Measurements from ENCODE around the gene HMX2. TPM values are rescaled to one million over a fixed set of nuclear protein-coding genes. Genes with fewer than 3 reads are reported as not detected.

The HMX2 gene
- total RNA-seq, 1 donor from 2014 or later, result 0.13 TPM

DNA sequence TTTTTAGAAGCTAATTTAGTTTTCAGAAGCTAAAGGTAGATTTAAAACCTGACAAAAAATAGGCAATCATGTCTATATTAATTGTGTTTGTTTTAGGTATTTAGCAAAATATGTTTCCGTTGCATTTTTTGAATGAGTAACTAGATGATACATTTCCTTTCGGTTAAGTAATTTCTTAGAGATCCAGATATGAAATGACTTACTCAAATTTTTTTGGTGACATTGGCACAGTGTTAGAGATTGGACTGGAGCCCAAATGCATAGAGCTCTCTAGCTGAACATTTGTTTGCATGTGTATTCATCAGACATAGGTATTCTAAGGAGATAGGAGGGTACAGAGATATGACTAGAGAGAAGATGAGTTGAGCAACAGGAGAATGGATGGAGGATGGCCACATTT lies 8.1 kb downstream of the HMX2 start:
- Mint-ChIP-seq H3K27ac (no peak overlapping the region), H3K27me3 (peaks cover 5% of the 10 kb centered on the region), H3K36me3 (ENCODE audit: low read depth) (peaks cover 65% of the 10 kb centered on the region), H3K4me3 (no peak overlapping the region), H3K4me1 (peaks cover 69% of the 10 kb centered on the region), H3K9me3 (no peaks in the 10 kb centered on the region)
- no peak for ATAC-seq (ENCODE audit: low read depth)
- no peak for TF ChIP-seq CTCF (IDR thresholded peaks at IDR 0.05)
- ChIA-PET CTCF (no interaction called here), POLR2A (interaction anchor here (1.0 kb wide), 1 partner anchor 14 kb away, joined by 3 read pairs; no protein-coding TSS in a partner anchor)
- intact Hi-C loops (cut with micrococcal nuclease), result loop anchor here (5.0 kb wide), 1 partner anchor 1229 kb away; the partner anchor contains the start of gene ATE1
- DNase-seq, result no peak

GRCh38 chr10:123157210-123157609 lies 9.3 kb downstream of the HMX2 start:
- peaks cover 74% of the 10 kb centered on the region for H3K36me3 Mint-ChIP-seq (ENCODE audit: low read depth)
- H3K4me1 Mint-ChIP-seq, result peaks cover 62% of the 10 kb centered on the region
- CTCF ChIA-PET, result no interaction called here
- intact Hi-C loops (cut with micrococcal nuclease), result loop anchor here (5.0 kb wide), 1 partner anchor 1230 kb away; the partner anchor contains the start of gene ATE1
- no peaks in the 10 kb centered on the region for H3K27me3 Mint-ChIP-seq
- H3K9me3 Mint-ChIP-seq, result no peaks in the 10 kb centered on the region
- no peak for DNase-seq
- no peak overlapping the region for H3K27ac Mint-ChIP-seq
- POLR2A ChIA-PET, result no interaction called here
- TF ChIP-seq CTCF (IDR thresholded peaks at IDR 0.05), result no peak
- ATAC-seq (ENCODE audit: low read depth), result no peak
- no peak overlapping the region for H3K4me3 Mint-ChIP-seq

- intact Hi-C loops (cut with micrococcal nuclease), result loop anchor here (5.0 kb wide), 1 partner anchor 1231 kb away; the partner anchor contains the start of gene ATE1
- ChIA-PET POLR2A (no interaction called here), CTCF (no interaction called here)
- H3K27ac Mint-ChIP-seq, result no peak overlapping the region
- DNase-seq (no peak), ATAC-seq (ENCODE audit: low read depth) (no peak)
- no peak for TF ChIP-seq CTCF (IDR thresholded peaks at IDR 0.05)
- H3K9me3 Mint-ChIP-seq, result no peaks in the 10 kb centered on the region
- H3K4me1 Mint-ChIP-seq, result peaks cover 59% of the 10 kb centered on the region
- H3K4me3 Mint-ChIP-seq, result no peak overlapping the region
- H3K27me3 Mint-ChIP-seq, result no peaks in the 10 kb centered on the region
- peaks cover 87% of the 10 kb centered on the region for H3K36me3 Mint-ChIP-seq (ENCODE audit: low read depth)
Measured at GRCh38 chr10:123158682-123159081, 10.7 kb downstream of the HMX2 start.

DNA sequence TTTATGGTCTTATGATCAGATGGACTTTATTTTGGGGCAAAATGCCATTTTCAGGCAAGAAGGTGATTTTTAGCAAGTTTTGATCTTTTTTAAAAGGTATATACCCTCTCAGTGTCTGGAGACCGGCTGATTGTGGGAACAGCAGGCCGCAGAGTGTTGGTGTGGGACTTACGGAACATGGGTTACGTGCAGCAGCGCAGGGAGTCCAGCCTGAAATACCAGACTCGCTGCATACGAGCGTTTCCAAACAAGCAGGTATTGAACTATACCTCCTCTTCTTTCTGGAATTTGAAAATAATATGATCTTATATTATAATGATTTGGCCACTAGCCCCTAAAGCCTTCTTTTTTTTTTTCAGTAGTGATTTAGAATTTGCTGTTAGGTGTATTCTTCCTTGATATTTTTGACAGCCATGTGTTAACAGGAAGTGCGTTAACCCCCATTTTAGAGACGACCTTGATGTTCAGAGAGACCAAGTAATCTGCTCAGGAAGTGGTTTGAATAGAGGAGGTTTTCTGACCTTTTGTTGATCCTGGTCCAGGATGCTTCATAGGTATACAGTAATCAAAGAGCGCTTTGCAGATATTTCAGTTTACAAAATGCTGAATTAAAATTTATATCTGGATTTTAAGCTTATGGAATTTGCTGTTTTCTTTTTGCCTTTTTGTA lies 12.5 kb downstream of the HMX2 start:
- intact Hi-C loops (cut with micrococcal nuclease), result no loop called here
- no peak for TF ChIP-seq CTCF (IDR thresholded peaks at IDR 0.05)
- H3K4me3 Mint-ChIP-seq, result no peak overlapping the region
- CTCF ChIA-PET, result no interaction called here
- POLR2A ChIA-PET, result no interaction called here
- peak overlapping the region; percentile 41 for H3K27ac Mint-ChIP-seq
- H3K4me1 Mint-ChIP-seq, result peaks cover 46% of the 10 kb centered on the region
- H3K27me3 Mint-ChIP-seq, result no peaks in the 10 kb centered on the region
- ATAC-seq (ENCODE audit: low read depth) (no peak), DNase-seq (no peak)
- peaks cover 90% of the 10 kb centered on the region for H3K36me3 Mint-ChIP-seq (ENCODE audit: low read depth)
- no peaks in the 10 kb centered on the region for H3K9me3 Mint-ChIP-seq

GRCh38 chr10:123164319-123164718 lies 16.4 kb downstream of the HMX2 start:
- intact Hi-C loops (cut with micrococcal nuclease), result no loop called here
- no peak for DNase-seq
- Mint-ChIP-seq H3K4me1 (peaks cover 11% of the 10 kb centered on the region), H3K27me3 (no peaks in the 10 kb centered on the region), H3K4me3 (no peak overlapping the region), H3K36me3 (ENCODE audit: low read depth) (peaks cover 83% of the 10 kb centered on the region), H3K9me3 (no peaks in the 10 kb centered on the region), H3K27ac (no peak overlapping the region)
- CTCF ChIA-PET, result no interaction called here
- ATAC-seq (ENCODE audit: low read depth), result no peak
- POLR2A ChIA-PET, result no interaction called here
- no peak for TF ChIP-seq CTCF (IDR thresholded peaks at IDR 0.05)

Data from activated B cell treated with CpG ODN at 0.5 μM for 24 hours (primary cell).